GM10847 (cell line): Measurements from ENCODE around the gene VIT.

ENCODE experiments used
- POLR2A ChIP-seq: IDR thresholded peaks from 2 replicates; pipeline ENCODE4 v1.6.1; 2011; ENCODE audit not compliant: insufficient read length; ENCODE audit errors: extremely low read depth

The VIT gene

DNA sequence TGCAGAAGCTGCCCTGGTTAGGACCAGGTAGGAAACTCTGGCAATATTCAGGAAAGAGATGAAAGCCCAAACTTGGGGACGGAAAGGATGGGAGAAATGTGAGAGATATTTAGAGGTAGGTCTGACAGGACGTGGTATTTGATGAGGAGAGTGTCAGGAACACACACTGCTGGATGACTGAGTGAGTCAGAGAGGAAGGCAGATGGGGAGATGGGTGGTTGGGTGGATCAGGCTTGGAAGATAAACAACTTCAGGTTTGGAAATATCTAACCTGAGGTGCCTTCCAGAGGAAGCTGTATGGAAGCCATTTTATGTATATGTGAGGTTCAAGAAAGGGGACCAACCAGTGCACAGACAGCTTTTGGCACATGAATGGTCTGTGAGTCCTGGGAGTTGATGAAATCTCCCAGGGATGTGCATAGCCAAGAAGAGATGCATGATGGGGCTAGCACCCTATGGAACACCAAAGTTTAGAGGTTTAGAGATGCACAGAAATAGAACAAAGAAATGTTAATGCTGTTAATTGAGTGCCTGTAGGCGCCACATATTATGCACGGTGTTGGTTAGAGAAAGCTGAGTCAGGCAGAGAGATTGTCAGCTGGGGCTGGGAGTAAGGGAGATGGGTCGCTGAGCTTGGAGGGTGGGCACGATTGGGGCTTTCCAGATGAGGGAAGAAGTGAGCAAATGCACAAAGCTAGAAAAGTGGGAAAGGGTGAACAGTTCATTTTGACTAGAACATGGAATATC is 101.0 kb downstream of the VIT start:
- no peak for TF ChIP-seq POLR2A

GRCh38 chr2:36798724-36799123 is 102.2 kb downstream of the VIT start:
- no peak for TF ChIP-seq POLR2A

- no peak for TF ChIP-seq POLR2A
Observed at GRCh38 chr2:36800381-36800780, 103.9 kb downstream of the VIT start.

- TF ChIP-seq POLR2A = no peak
Observed at GRCh38 chr2:36801088-36801487, 104.6 kb downstream of the VIT start.

DNA sequence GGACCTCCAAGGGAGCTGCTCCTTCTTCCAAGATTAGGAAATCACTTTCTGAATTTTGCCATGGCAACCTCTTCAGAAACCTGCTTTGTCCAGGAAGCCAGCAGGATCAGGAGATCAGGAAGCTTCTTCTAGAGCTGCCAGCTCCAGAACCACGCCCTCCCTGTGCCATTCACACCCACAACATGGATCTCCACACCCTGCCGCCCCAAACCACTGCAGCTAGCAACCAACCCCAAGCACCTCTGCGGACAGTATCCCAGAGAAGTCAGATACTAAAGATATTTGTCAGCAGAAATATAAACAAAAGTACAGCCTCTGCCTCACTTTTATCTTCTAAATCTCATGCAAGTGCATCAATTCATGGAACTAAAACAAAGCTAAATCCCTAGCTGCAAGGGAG is 106.4 kb downstream of the VIT start:
- no peak for TF ChIP-seq POLR2A

DNA sequence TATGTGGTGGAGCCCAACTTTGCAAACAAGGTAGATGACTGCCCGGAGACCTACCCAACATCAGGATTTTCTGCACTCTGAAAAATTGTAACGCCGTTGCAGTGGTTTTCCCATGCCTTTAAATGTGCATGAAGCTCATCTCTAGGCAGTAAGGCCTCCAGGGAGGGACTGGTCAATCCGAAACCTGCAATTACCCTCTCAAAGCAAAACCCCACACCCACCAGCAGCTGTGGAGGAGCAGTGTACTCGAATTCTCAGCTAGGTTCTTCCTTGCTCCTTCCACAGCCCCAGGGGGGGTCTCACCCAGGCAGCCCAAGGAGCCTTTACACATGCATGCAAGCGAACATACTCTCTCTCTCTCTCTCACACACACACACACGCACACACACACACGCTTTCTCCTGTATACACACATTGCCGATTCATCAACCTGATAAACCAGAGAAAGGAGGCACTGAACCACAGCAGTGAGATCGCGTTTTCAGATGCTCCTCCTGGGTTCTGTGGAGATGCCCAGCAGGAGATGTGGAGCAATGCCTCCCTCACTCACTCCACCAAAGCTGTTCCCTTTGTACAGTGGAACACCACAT is 109.2 kb downstream of the VIT start:
- TF ChIP-seq POLR2A = no peak

DNA sequence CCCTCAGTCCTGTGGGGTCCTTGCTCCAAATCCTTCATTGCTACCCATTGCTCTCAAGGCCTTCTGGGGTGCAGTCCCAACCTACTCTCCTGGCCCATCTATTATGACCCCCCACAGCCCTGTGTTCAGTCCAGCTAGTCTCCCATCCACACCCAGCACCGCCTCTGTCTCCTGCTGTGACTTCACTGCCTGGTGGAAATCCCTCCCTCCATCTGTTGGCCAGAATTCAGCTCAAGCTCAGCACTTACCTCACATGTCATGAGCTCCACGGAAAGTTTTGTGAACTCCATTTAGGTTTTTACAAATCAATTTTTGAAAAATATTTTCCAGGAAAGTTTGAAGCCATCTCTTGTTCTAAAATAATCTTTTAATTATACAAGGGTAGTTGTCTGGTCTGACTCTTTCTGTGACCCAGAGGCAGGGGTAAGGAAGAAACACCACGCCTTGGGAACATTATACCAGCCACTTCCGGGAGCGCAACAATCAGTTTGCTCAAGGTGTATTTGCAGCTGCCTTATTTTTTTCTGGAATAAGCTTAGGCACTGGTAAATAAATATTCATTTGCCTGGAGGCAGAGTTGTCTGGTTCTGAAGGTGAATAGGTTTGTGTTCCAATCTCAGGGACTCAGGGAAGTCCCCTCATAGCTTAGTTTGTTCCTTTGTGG is 110.8 kb downstream of the VIT start:
- TF ChIP-seq POLR2A = no peak

GRCh38 chr2:36808386-36809068 is 112.0 kb downstream of the VIT start:
- TF ChIP-seq POLR2A = no peak

GRCh38 chr2:36809069-36809445 is 112.5 kb downstream of the VIT start:
- TF ChIP-seq POLR2A = no peak

GRCh38 chr2:36811071-36811470 is 114.6 kb downstream of the VIT start:
- no peak for TF ChIP-seq POLR2A

GRCh38 chr2:36812196-36812595 is 115.7 kb downstream of the VIT start:
- TF ChIP-seq POLR2A = no peak

- no peak for TF ChIP-seq POLR2A
Observed at GRCh38 chr2:36818542-36818941, 122.0 kb downstream of the VIT start.

GRCh38 chr2:36819095-36819711 is 122.7 kb downstream of the VIT start:
- no peak for TF ChIP-seq POLR2A

DNA sequence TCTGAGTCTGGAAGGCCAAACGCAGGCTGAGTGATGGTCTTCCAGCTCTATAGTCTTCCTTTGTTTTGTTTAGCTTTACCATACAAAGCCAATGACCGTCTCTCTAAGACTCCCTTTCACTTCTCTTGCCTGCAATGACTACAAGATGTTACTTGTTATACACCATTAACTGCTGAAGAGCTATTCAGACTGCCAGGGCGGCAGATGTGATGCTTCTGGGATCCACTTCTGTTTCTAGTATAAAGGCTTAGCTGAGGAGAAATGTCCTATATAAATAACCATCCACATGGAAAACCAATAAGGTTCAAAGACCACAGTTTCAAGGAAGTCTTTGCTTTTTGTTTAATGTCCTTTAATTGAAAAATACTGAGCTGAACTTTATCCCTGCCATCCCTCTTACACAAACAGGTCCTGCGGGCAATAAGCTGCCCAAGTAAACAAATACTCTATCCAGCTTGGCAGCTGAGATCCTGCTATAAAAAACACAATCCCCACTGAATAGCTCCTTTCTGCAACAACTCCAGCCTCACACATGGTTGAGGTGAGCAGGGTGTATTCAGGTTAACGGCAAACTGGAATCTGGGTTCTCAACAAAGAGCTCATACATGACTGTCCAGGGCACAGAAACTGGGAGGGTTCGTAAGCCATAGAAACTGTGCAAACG is 124.6 kb downstream of the VIT start:
- no peak for TF ChIP-seq POLR2A

DNA sequence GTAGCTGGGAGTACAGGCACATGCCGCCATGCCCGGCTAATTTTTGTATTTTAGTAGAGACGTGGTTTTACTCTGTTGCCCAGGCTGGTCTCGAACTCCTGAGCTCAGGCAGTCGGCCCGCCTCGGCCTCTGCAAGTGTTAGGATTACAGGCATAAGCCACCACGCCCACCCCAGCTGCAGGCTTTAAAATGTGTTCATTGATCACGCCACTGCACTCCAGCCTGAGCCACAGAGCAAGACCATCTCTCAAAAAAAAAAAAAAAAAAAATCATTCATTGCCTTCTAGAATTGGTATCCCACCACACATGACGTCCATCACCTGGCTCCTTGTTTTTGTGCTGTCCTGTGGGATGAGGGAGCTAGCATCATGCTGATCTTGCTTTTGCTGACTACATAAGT is 127.4 kb downstream of the VIT start:
- no peak for TF ChIP-seq POLR2A

GRCh38 chr2:36824273-36824672 is 127.8 kb downstream of the VIT start:
- TF ChIP-seq POLR2A = no peak

DNA sequence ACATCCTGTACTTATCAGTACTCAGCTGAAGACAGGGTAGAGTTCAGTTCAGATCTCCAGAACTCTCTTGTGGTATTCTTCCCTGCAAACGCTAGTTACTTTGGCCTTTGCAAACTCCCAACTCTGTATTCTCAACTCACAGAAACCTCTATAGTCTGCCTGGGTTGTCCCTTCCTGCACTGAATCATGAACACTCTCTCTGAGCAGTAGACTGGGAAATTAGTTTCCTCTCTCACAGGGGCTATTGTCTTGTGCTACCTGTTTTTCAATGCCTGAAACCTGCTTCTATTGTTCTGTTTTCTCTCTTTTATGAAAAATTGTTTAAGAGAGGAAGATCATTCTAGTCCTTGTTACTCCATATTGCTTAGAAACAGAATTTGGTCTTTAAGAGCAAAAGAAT is 134.7 kb downstream of the VIT start:
- no peak for TF ChIP-seq POLR2A
